Right kidney (tissue), 1 donor: ENCODE measurements around the gene SNX3.
A peak's percentile ranks its signal among the peaks of the same experiment; 100 is the strongest.

Experiments used
- DNase-seq: peaks from one replicate; pipeline ENCODE4 v3.0.0-alpha.2; 2016

The SNX3 gene

GRCh38 chr6:108170332-108171290 lies 90.2 kb downstream of the SNX3 start:
- DNase-seq = peak; percentile 47

- DNase-seq = peak; percentile 51
Observed at GRCh38 chr6:108169464-108170331, 91.1 kb downstream of the SNX3 start.

- DNase-seq = peak; percentile 77
Observed at GRCh38 chr6:108168501-108169463, 92.1 kb downstream of the SNX3 start.

GRCh38 chr6:108168090-108168463 lies 92.8 kb downstream of the SNX3 start:
- no peak for DNase-seq

- DNase-seq = peak; percentile 70
Observed at GRCh38 chr6:108167449-108168089, 93.3 kb downstream of the SNX3 start.

GRCh38 chr6:108166664-108167448 lies 94.0 kb downstream of the SNX3 start:
- peak; percentile 62 for DNase-seq

GRCh38 chr6:108165714-108166663 lies 94.9 kb downstream of the SNX3 start, which contains the start of gene NR2E1:
Gene NR2E1, plus strand, starts transcription at chr6:108166022. Its CDS starts 744 bp downstream, at chr6:108166766.
- DNase-seq = peak; percentile 68

GRCh38 chr6:108164815-108165706 lies 95.8 kb downstream of the SNX3 start:
- DNase-seq = peak; percentile 56

GRCh38 chr6:108164543-108164814 lies 96.4 kb downstream of the SNX3 start:
- DNase-seq = no peak

- DNase-seq = peak; percentile 19
Observed at GRCh38 chr6:108163644-108164542, 96.9 kb downstream of the SNX3 start.

GRCh38 chr6:108163267-108163643 lies 97.6 kb downstream of the SNX3 start:
- DNase-seq = no peak

- DNase-seq = no peak
Observed at GRCh38 chr6:108161724-108162282, 99.0 kb downstream of the SNX3 start.
